HG03097 (cell line): ENCODE data around the gene SYCP2L.
A peak's percentile ranks its signal among the peaks of the same experiment; 100 is the strongest.
"Not testable (repeated sequence)": the region's sequence is repeated elsewhere in the genome, so short reads cannot be mapped to it uniquely, and the experiment has no call there.

ENCODE experiments used
- ATAC-seq: cut with Tn5 transposase; IDR thresholded peaks from one replicate; pipeline ENCODE4 v1.9.1; 2021; ENCODE audit not compliant: unreplicated experiment, low FRiP score

SYCP2L gene

GRCh38 chr6:10951675-10952282 lies 64.9 kb downstream of the SYCP2L start:
- ATAC-seq = no peak

GRCh38 chr6:10954590-10955010 lies 67.7 kb downstream of the SYCP2L start:
- no peak for ATAC-seq

- no peak for ATAC-seq
Observed at GRCh38 chr6:10956776-10957175, 69.9 kb downstream of the SYCP2L start.

- ATAC-seq = no peak
Observed at GRCh38 chr6:10957414-10957886, 70.6 kb downstream of the SYCP2L start.

DNA sequence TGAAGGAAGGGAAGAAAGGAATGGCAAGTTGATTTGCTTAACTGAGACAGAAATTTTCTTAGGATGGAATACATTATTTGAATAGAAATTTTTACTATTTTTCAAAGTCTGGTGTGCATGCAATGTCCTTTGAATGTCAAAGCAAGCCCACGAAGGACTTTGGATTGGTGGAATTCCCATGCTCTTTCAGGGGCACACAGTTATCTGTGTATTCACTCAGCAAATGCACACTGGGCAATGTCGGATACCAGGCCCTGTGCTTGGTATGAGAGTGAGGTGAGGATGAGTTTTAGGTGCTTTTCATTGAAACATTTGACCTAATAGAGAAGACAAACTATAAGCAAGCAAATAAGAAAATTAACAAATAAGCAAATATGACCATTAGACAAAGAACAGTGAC lies 73.3 kb downstream of the SYCP2L start:
- ATAC-seq = no peak

GRCh38 chr6:10961837-10962236 lies 75.0 kb downstream of the SYCP2L start:
- ATAC-seq = no peak

DNA sequence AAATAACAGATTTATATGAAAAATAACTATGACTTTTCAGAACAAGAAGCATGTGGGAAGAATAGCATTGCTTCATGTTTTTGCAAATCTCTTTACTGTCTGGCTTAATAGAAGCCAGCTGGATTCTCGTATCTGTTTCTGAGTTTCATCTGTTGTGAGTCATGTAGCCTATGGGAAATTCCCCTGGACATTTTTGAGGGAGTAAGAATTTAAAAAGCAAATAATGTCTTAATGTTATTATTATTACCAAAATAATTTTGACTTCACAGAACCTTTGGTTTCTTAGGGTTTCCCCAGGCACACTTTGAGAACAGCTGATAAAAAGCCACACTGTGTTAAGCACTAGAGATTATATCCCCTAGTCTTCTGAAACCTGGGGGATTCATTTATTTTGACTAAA lies 75.8 kb downstream of the SYCP2L start:
- ATAC-seq = no peak

GRCh38 chr6:10963113-10963512 lies 76.3 kb downstream of the SYCP2L start:
- no peak for ATAC-seq

DNA sequence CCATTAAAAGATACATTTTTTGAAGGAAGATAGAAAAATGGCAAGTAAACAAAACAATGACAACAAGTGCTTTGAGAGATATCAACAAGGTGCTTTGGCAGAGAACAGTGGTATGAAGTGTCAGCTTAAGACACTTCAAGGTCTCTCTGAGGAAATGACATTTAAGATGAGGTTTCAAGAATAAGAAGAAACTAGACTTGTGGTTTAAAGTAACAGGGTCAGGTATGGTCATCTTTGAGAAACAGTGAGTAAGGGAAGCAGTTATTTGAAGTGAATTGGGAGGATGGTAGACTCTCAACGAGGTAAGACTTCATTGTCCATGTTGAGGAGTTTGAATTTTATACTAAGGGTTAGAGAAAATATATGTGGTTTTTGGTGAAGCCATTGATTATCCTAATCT lies 77.8 kb downstream of the SYCP2L start:
- peak; percentile 59 for ATAC-seq

DNA sequence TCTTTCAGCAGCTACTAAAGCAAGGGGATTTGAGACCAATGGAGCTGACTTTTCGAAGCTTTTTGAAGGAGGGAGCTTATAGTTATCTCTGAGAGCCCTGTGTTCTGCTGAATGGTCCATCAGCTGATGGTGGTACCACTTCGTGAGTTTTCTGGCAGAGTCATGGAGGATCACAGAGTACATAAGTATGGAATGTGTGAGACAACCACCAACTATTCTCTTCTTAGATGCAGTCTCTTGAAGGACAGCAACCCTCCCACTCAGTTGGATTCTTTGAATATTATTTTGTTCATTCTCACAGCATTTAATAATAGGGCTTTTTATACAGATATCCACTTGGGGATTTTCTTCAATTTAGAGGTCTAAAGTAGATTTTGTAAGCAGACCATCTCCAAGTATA lies 81.9 kb downstream of the SYCP2L start:
- ATAC-seq = no peak

GRCh38 chr6:10970731-10971130 lies 83.9 kb downstream of the SYCP2L start:
- no peak for ATAC-seq

- ATAC-seq = no peak
Observed at GRCh38 chr6:10972196-10972595, 85.3 kb downstream of the SYCP2L start.

- no peak for ATAC-seq
Observed at GRCh38 chr6:10976571-10976970, 89.7 kb downstream of the SYCP2L start.

GRCh38 chr6:10977231-10977968 lies 90.5 kb downstream of the SYCP2L start:
- no peak for ATAC-seq

GRCh38 chr6:10979603-10980002 lies 92.8 kb downstream of the SYCP2L start:
- ATAC-seq = no peak

- ATAC-seq = no peak
Observed at GRCh38 chr6:10981409-10981808, 94.6 kb downstream of the SYCP2L start.

- not testable (repeated sequence) for ATAC-seq
Observed at GRCh38 chr6:10984959-10985358, 98.1 kb downstream of the SYCP2L start.

DNA sequence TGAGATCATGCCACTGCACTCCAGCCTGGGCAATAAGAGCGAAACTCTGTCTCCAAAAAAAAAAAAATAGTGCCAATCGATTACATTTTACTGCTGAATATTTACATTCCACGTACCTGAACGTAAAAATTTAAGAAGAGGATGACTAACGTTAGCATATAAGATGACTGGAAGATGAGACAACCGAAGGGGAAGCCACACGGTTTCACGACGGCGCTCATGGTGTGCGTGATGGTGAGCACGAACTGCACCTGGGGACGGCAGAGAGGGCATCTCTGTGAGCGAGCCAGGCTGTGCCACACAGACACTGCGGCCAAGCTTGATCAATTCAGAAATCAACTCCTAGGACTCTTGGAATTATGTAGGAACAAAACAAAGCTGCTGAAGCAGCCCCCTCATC lies 102.7 kb downstream of the SYCP2L start:
- ATAC-seq = no peak

DNA sequence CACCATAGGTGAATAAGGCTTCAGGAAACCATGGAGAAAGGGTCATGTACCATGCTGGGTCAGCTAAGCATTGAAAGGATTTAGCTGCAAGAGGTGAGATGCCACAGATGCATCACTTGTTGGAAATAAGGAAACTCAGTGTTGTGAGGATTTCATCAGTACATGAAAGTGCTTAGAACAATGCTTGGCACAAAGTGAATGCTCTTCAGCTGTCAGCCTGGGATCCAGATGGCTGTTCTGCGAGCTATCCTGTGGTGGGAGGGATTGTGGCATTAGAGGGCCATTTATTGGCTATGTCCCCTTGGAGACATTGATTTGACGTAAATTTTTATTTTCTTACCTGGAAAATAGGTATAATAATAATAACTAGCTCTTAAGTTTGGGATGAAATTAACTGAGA lies 104.3 kb downstream of the SYCP2L start:
- no peak for ATAC-seq

- no peak for ATAC-seq
Observed at GRCh38 chr6:10993896-10994295, 107.0 kb downstream of the SYCP2L start.

GRCh38 chr6:10995114-10995707 lies 108.4 kb downstream of the SYCP2L start:
- ATAC-seq = no peak

- ATAC-seq = no peak
Observed at GRCh38 chr6:10999994-11000393, 113.1 kb downstream of the SYCP2L start.
